NCI-H774 (cell line): ENCODE data around the gene CRNN.

Source experiments
- DNase-seq: peaks from one replicate; lab custom pipeline; 2025; lab: John Stamatoyannopoulos, UW

The CRNN gene

GRCh38 chr1:152419917-152420316, 5.9 kb upstream of the CRNN start:
- no peak for DNase-seq

DNA sequence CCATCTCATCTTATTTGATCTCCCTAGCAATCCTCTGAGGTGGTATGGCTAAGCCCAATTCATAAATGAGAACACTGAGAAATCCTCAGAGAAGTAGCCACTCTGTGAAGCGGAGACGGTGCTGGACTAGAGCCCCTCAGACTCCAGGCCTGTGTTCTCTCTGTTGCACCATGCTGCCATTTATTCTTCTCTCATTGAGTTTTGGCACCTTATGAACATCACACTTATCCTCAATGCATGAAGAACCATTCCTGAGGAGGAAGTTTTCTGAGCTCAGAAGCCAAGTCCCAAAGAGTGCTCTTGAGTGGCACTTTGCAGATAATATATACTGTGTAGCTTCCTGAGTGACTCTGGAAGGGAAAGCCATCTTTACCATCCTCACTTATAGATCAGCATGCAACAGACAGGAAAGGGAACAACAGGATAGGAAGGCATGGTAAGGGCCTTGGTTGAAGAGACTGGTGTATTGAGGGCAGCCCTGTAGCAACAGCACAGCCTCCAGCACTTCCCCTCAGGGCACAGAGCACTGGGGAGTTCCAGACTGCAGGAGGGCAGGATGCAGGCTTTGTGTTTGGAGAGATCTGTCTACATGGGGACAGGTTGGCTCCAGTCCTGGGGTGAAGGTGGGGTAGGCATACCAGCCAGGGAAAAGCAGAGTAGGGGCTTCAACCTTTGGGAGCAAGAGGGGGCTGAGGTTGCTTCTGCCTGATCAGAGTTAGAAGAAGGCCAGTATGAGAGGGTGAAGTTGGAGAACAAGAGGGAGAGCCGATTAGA, 1.6 kb upstream of the CRNN start:
- no peak for DNase-seq

DNA sequence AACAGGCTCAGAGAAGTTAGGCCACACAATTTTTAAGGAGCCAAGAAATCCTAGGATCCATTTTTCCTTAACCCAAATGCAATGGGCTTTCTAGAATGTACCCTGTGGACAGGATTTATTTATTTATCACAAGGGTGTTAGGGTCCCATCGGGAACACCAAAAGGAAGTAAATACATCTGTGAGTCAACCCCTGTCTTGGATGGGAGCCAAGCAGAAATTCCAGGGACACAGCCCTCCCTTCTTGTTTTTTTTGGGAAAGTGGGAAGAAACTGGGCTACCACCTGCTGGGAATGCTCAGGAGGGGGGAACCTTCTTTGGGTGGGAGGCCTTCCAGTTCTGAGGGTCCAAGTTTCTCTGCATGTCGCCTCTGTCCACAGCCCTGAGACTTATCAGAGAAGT, 1.3 kb downstream of the CRNN start:
- no peak for DNase-seq

- no peak for DNase-seq
Observed at GRCh38 chr1:152411134-152411533, 2.9 kb downstream of the CRNN start.

- no peak for DNase-seq
Observed at GRCh38 chr1:152410599-152410998, 3.5 kb downstream of the CRNN start.

GRCh38 chr1:152410028-152410427, 4.0 kb downstream of the CRNN start:
- no peak for DNase-seq

DNA sequence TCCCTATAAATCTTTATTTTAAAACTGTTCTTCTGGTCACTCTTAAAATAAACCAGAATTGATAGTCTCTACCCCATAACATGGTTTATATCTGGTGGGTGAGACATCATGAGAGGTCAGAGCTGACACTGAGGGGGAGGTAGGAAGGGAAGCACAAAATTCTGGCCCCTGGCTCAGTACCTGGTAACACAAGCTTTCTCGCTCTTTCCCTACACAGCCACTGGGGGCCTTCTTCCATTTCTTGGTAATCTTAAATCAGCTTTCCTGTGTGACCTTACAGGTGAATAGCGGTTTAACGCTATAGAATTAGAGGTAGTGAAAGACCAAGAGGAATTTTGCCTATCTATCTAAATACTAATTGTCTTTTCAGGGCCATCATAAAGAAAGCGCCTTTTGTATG, 5.4 kb downstream of the CRNN start:
- DNase-seq: no peak

GRCh38 chr1:152398812-152399698, 15.0 kb downstream of the CRNN start:
- DNase-seq: no peak

- no peak for DNase-seq
Observed at GRCh38 chr1:152397474-152397873, 16.6 kb downstream of the CRNN start.

GRCh38 chr1:152394151-152394550, 19.9 kb downstream of the CRNN start:
- no peak for DNase-seq

GRCh38 chr1:152392909-152393308, 21.2 kb downstream of the CRNN start:
- DNase-seq: no peak

DNA sequence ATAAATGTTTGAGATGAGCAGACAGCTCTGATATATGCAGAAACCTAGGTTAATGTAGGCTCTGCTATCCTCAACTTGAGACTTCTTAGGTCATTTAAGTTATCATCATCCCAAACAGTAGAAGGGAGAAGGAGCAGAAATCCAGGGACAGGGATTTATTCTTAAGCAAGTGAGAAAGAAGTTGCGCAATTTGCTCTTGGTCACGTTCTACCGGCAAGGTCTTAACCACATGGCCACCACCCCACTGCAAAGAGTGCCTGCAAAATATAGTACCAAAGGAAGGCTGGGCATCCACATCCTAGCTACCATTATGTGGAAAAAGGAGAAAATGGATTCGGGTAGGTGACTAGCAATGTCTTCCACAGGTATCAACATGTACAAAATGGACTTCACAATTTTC, 25.2 kb downstream of the CRNN start:
- no peak for DNase-seq

DNA sequence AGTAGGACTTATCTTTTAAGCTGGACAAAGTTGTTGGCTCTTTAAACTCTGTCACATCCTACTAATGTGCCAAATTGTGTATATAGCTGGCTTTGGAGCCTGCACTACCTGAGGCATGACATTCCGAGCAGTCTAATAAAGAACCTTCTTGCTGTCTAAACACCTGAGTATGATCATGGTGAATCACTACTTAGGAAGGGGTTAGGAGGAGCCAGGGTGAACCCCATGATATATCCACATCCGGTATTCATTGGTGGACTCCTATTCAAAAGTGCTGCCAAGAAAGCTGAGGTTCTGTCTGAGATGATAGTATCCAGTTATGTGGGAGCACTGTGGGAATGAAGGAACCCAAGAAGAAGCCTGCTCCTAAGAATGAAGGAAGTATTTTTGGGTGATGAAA, 27.1 kb downstream of the CRNN start:
- no peak for DNase-seq

GRCh38 chr1:152380932-152381331, 33.1 kb downstream of the CRNN start:
- DNase-seq: no peak

DNA sequence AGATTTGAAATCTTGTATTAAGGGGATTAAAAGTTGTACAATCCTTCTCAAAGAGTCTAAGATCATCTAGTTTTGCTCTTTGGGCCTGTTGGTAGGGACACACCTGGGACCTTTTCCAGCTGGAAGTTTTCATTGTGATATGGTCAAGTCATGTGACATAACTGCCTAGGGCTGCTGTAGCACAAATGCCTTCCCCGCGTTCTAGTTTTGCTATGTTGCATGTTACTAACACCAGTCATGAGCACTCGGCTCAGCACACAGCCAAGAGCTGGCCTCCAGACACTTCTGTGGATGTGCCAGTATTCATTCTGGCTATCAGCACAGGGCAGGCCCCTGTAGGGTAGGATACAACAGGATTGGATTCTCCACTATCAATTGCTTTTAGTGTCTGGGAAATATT, 39.6 kb downstream of the CRNN start:
- DNase-seq: no peak

- DNase-seq: no peak
Observed at GRCh38 chr1:152372672-152373071, 41.4 kb downstream of the CRNN start.

DNA sequence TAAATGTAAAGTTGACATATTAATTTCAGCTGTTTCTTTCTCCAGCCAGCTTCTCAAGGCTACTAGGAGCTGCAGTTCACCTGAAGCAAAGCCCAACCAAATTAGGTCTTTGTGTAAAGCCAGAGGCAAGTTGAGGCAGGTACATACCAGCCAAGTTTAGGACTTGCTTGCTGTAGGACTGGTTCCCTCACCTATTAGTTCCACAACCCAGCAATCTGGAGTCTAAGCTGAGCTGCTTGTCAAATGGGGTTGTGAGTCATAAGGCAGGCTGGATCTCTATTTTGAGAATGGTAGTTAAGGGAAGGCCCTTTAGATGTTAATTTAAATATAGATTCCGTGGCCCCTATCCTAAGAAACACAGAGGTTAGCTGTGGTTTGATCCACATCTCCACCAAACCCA, 46.6 kb downstream of the CRNN start:
- DNase-seq: no peak

DNA sequence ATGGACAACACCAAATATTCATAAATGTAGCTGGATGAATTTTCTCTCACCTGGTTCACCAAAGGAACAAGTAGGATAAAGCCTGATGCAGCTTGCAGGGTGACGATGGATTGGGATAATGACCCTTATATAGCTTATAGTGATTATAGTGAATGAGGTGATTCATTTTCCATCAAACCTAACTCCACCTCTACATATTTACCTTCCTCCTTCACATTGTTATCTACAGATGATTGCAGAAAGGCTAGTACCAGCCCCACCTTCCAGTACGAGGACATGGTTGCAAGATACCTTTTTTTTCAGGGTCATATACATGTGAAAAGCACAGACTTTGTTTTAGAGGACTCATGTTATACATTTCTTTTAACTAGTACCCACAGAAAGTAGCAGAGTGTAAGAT, 54.2 kb downstream of the CRNN start, which contains the start of gene FLG2:
TSS of gene FLG2 (minus strand) at position 101 of the 400 bp plus-strand sequence. CDS start 1,122 bp downstream, outside the sequence.
- no peak for DNase-seq
